Ecto neural progenitor cell (in vitro differentiated cells): ENCODE data around the gene CBFA2T3.

Experiments
- DNase-seq: peaks from one replicate; pipeline ENCODE4 v3.0.0-alpha.2; 2018; ENCODE audit warnings: low spot score

The CBFA2T3 gene

DNA sequence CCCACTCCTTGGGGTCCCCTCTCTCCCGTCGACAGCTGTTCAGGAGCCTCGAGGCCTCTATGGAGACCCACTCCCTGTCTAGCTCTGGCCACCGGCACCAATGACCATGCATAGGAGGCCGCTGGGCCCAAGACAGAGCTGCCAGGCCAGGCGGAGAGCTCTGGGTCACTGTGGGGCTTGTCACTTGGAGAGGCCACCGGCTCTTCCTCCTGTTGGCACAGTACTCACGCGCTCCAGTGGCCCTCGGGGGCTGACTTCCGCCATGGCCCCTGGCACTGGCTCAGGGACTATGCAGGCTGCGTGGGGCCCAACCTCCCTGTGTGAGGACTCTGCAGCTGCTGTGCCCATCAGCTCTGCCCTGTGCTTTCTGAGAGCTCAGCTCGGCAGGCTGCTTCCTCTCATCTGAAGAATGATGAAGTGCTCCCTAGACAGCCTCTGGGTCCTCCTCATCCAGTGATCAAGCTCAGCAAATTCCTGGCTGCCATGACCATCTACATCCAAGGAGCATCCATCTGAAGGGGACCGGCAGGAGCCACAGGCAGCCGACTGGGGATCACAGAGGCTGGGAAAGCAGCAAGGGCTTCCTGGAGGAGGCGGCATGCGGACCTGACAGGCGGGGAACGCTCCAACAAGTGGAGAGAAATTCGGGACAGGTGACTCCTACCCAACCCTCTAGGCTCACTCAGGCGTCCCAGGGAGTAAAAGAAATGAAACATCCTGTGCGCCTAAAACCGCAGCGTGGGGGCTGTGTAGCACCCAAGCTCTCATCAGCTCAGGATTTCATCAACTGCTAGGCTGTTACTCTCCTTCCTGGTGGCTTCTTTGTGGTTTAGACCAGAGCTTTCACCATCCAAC lies 137.0 kb downstream of the CBFA2T3 start:
- DNase-seq = no peak

DNA sequence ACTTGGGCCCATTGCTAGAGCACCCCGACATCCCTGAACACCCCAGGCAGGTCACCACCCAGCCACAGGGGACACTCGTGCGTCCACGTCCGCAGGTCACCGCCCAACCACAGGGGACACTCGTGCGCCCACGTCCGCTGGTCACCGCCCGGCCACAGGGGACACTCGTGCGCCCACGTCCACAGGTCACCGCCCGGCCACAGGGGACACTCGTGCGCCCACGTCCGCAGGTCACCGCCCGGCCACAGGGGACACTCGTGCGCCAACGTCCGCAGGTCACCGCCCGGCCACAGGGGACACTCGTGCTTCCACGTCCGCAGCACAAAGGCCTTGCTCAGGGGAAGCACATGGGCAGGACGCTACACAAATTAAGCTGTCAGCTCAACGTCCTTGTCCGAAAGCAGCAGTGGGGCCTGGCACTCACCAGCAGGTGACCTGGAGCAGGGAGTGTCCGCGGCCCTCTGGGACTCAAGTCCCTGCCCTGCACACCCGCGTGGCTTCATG lies 137.9 kb downstream of the CBFA2T3 start:
- DNase-seq = no peak

GRCh38 chr16:88838566-88838965 lies 138.4 kb downstream of the CBFA2T3 start:
- no peak for DNase-seq

GRCh38 chr16:88837806-88838205 lies 139.2 kb downstream of the CBFA2T3 start:
- DNase-seq = no peak

- no peak for DNase-seq
These were observed 140.2 kb downstream of the CBFA2T3 start for GRCh38 chr16:88836791-88837190.

DNA sequence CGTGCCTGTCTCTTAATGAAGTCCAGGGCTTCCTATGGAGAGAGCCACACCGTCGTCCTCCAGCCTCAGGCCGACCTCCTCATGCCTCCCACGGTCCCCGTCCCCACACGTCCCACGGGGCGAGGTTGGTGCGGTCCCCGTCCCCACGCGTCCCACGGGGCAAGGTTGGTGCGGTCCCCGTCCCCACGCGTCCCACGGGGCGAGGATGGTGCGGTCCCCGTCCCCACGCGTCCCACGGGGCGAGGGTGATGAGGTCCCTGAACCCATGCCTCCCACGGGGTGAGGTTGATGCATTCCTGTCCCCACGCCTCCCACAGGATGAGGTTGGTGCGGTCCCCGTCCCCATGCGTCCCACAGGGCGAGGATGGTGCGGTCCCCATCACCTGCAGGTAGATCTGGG lies 141.2 kb downstream of the CBFA2T3 start:
- DNase-seq = no peak

- DNase-seq = no peak
These were observed 141.6 kb downstream of the CBFA2T3 start for GRCh38 chr16:88835383-88835782.

DNA sequence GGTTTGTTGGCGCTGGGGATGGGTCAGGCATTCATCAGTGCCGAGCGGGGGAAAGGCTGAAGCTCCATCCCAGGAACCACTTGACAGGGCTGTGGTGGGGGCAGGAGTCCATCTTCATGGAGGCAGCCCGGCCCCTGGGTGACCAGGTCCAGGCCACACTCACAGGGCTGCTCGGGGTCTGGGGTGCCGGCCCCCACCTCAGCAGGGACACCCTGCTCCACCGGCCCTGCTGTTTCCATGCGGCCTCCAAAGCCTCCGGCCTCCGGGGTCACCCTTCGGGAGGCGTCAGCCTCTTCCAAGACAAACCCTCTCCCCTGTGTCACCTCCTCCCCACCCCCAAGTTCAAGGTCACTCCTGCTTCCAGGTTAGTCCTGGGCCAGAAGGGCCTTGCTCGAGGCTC lies 142.3 kb downstream of the CBFA2T3 start:
- no peak for DNase-seq

DNA sequence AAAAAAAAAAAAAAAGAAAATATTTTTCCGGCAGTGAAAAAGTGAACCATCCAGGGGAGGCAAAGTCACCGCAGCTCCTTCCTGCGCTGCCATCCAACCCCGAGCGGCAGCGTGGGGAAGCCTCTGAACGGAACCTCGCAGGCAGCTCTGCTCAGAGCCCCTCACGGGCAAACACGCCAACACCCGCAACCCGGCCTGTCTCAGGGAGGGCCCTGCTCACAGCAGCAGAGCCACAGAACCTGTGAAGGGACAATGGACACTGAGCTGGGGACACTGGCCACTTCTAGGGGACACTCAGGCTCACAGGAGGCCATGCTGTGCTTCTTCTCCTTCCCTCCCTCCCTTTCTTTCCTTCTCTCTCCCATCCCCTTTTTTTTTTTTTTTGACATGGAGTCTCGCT lies 143.9 kb downstream of the CBFA2T3 start:
- DNase-seq = no peak

GRCh38 chr16:88831838-88832237 lies 145.2 kb downstream of the CBFA2T3 start:
- no peak for DNase-seq

- DNase-seq = no peak
These were observed 146.2 kb downstream of the CBFA2T3 start for GRCh38 chr16:88830783-88831182.

- DNase-seq = no peak
These were observed 146.7 kb downstream of the CBFA2T3 start for GRCh38 chr16:88830258-88830657.

DNA sequence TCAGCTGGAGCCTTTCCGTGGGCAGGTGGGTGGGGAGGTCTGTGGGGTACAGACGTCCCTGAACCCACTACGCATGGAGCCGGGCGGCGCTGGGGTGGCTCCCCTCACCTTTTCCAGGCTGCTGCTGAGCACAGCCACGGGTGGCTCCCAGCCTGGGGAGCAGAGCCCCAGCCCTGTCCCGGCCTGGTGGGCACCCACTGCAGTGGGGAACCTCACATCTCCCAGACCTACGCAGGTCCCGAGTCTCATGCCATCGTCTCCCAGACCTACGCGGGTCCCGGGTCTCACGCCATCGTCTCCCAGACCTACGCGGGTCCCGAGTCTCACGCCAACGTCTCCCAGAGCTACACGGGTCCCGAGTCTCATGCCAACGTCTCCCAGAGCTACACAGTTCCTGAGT lies 148.3 kb downstream of the CBFA2T3 start:
- no peak for DNase-seq

DNA sequence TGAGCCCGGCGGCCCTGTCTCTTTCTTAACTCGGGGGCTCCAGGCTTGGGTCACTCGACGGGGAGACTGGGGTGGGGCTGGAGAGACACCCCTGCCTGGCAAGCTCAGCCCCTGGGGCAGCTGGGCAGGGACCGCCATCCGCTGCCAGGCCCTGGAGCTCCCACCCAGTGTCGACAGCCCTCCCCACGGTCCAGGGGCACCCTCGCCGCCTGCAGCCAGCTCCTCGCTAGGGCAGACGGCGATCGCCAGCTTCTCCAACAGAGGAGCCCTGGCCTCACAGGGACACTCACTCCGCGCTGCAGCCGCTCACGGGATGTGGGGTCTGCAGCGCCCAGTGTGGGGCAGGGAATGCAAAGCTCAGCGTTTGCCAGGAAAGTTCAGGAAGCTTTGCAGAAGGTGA lies 149.3 kb downstream of the CBFA2T3 start:
- DNase-seq = no peak

DNA sequence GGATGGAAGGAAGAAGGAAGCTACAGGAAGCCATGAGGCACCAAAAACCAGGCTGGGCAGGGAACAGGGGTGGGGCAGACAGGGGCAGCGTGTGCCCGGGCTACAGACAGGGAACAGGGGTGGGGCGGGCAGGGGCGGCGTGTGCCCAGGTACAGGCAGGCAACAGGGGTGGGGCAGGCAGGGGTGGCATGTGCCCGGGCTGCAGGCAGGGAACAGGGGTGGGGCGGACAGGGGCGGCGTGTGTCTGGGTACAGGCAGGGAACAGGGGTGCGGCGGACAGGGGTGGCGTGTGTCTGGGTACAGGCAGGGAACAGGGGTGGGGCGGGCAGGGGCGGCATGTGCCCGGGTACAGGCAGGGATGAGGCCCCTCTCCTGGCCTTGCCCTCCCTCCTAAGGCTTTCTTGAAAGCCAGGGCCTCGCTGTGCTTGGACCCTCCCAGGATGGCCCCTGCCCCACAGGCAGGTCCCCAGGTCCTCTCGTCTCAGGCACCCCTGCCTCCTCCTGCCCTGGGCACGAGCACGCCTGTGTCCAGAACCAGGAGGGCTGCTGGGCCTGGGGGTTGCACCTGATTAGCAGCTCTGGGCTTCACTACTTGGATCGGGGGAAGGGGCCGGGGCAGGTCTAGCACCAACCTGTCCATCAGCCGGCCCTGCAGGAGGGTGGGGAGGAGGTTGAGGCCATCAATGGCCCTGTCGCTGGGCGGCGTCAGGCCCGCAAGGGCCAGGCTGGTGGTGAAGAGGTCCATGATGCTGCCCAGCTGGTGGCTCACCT lies 150.8 kb downstream of the CBFA2T3 start:
- no peak for DNase-seq

GRCh38 chr16:88825146-88825545 lies 151.9 kb downstream of the CBFA2T3 start:
- no peak for DNase-seq
